Stimulated activated CD4-positive, alpha-beta T cell treated with anti-CD3 and anti-CD28 coated beads, Interleukin-12 subunit alpha, Interleukin-12 subunit beta, amount 100 ng/mL, for 24 hours (primary cell): ENCODE measurements around the gene HECA.
A peak's percentile ranks its signal among the peaks of the same experiment; 100 is the strongest.
"Not testable (repeated sequence)": the region's sequence is repeated elsewhere in the genome, so short reads cannot be mapped to it uniquely, and the experiment has no call there.

ENCODE experiments used
- DNase-seq, 2 experiments: peaks; one replicate each; pipeline ENCODE4 v3.0.0-alpha.2; 2020; ENCODE audit warnings: low read depth in 2 of 2

The HECA gene

GRCh38 chr6:139134817-139135577 lies at the start of gene HECA:
HECA (plus strand) TSS chr6:139135080; CDS start chr6:139135397, 317 bp downstream.
- DNase-seq, result peak; percentile 99

DNA sequence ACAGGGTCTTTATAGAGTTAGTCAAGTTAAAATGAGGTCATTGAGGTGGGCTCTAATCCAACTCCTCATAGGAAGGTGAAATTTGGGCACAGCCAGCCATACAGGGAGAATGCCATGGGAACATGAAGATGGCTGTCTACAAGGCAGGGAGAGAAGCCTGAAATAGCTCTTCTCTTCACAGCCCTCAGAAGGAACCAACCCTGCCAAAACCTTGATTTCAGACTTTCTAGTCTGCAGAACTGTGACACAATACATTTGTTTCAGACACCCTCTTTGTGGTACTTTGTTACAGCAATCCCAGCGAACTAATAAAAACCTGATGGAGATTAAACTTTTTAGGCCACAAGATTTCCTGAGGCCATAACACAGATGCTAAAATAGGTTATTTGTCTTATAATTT lies 43.1 kb upstream of the HECA start:
- DNase-seq, result no peak

DNA sequence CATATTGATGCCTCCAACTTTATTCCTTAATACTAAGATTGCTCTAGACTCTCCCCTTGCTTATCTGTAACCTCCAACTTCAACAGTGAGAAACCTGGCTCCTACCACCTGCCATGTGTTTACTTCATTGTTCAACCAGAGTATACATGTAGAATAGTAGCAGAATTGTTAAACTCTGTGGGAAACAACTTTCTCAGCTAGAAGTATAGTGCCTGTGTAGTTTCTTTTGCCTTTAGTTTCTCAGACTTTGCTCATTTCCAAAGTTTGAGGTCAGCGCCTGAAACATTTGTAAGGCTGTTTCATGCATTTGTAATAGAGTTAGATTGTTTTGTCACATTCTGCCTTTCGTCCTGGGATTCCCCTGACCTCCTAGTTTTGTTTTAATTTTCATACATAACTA lies 34.9 kb upstream of the HECA start:
- DNase-seq, result no peak

DNA sequence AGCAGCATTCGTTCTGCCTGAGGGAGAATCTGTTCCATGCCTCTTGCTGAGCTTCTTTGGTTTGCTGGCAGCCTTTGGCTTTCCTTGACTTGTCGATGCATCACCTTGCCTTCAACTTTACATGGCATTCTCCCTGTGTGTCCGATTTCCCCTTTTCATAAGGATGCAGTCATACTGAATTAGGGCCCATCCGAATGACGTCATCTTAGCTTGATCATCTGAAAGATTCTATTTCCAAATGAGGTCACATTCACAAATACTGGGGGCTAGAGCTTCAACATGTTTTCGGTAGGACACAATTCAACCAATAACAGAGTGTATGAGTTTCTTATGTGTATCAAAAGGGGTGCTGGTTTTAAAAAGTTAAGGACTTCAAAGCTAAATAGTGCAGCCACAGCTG lies 27.8 kb upstream of the HECA start:
- no peak for DNase-seq

DNA sequence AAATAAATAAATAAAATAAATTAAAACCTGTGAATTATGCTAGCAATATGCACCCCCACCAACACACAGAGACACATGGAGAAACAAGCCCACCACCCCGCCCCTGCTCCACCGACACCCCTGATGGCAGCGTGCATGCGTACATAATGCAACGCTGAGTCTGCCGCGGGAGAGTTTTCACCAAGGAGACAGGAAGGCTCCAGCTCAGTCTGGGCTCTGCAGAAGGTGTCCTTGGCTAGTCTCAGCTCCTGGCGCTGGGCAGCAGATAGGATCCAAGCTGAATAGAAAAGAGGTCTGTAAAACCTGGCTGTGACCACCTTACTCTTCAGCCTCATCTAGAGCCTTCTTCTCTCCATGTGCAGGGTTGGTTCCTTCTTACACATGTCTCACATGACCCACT lies 26.5 kb upstream of the HECA start:
- no peak for DNase-seq

DNA sequence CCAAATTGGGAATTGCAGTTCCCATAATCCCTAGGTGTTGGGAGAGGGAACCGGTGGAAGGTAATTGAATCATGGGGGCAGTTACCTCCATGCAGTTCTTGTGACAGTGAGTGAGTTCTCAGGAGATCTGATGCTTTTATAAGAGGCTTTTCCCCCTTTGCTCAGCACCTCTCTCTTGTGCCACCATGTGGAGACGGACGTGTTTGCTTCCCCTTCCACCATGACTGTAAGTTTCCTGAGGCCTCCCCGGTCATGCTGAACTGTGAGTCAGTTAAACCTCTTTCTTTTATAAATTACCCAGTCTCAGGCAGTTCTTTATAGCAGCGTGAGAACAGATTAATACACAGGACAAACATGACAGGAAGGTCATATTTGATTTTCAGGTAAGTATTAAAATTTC lies 25.3 kb upstream of the HECA start:
- DNase-seq, result no peak

GRCh38 chr6:139112146-139112545 lies 22.7 kb upstream of the HECA start:
- no peak for DNase-seq

GRCh38 chr6:139112561-139112960 lies 22.3 kb upstream of the HECA start:
- no peak for DNase-seq

GRCh38 chr6:139114746-139115145 lies 20.1 kb upstream of the HECA start:
- no peak for DNase-seq

GRCh38 chr6:139115989-139116758 lies 18.7 kb upstream of the HECA start:
- DNase-seq, result no peak

DNA sequence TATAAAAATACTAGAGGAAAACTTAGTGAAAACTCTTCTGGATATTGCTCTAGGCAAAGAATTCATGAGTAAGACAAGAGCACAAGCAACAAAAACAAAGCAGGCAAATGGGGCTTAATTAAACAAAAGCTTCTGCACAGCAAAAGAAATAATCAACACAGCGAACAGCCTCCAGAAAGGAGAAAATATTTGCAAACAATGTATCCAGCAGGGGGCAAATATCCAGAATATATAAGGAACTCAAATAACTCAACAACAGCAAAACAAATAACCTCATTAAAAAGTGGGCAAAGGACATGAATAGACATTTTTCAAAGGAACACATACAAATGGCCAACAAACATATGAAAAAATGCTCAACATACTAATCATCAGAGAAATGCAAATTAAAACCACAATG lies 17.1 kb upstream of the HECA start:
- no peak for DNase-seq

DNA sequence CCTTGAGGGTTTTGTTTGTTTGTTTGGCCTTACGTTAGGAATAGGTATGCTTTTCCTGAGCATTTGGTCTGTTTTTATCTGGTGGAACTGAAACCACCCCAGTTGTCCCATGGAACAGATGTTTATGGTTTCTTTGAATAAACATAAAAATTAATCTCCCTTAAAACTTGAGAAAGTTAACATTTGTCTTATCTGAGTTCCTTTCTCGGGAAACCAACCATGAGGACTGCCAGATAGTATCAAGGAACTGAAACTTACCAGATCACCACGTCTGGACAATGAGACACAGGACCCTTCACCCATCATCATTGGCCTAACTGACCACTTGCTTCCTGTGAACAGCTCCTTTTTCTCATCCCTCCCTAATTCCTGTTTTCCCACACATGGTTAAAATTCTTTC lies 15.3 kb upstream of the HECA start:
- DNase-seq, result no peak

DNA sequence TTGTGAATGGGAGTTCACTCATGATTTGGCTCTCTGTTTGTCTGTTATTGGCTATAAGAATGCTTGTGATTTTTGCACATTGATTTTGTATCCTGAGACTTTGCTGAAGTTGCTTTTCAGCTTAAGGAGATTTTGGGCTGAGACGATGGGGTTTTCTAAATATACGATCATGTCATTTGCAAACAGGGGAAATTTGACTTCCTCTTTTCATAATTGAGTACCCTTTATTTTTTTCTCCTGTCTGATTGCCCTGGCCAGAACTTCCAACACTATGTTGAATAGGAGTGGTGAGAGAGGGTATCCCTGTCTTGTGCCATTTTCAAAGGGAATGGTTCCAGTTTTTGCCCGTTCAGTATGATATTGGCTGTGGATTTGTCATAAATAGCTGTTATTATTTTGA lies 12.1 kb upstream of the HECA start:
- not testable (repeated sequence) for DNase-seq

DNA sequence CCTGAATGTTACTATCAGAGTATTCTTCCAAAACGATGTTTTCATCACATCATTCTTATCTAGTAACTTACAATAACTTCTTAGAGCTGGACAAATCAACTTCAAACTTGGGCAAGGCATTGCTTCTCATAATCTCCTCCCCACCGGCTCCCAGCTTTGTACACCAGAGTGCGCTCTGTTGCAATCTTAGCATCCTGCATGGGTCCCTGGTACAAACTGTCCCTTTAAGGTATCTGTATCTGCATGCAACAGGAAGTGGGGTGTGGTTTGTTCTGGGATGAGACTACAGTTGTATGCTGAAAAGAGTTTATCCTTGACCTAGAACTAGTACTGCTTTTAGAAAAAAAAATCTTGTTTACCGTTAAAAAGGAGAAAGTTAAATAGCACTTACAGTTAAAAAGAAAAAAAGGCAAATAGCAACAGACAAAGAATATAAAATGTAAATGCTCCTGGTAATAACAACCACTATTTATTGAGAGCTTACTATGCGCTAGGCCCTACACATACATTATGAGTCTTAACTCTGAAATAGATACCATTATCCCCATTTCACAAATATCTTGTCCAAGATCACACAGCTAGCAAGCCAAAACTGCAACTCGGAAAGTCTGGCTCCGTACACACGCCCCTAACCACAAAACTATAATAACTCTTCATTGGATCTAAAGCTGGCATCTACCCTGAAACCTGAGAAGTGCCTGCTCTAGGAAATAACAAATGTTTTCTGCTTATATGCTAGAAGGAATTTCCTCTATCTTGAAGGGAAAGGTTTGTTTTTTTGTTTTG lies 9.8 kb upstream of the HECA start:
- DNase-seq, result peak; percentile 56 to 69

GRCh38 chr6:139126255-139126654 lies 8.6 kb upstream of the HECA start:
- DNase-seq, result no peak

DNA sequence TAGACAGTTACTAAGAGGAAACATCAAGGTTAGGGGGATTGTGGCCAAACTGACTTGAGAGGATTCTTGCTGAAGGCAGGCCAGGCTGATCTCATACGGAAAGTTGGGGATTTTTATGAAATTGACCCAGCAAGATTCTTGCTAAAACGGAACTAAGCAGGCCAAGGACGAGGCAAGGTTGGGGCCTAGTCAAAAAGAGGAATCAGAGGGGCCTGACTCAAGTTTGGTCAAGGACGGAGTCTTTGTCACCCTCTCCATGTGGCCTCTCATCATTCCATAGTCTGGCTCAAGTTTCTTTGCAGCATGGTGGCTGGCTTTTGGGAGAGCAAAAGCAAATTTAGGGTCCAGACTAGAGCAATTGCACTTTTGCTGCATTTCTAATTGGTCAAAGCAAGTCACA lies 7.9 kb upstream of the HECA start:
- DNase-seq, result no peak

DNA sequence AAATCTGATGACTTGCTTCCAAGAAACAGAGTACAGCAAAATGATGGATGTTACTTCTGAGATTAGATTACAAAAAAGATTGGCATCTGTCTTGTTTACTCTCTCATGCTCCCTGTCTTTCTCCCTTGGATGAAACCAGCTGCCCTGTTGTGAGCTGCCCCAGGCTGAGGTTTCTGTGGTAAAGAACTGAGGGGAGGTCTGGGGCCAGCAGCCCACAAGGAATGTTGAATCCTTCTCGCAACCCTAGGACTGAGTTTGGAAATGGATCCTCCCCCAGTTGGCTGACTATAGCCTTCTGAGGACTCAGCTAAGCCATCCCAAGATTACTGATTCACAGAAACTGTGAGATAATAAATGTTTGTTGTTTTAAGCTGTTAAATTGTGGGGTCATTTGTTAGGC lies 5.6 kb upstream of the HECA start:
- DNase-seq, result no peak

DNA sequence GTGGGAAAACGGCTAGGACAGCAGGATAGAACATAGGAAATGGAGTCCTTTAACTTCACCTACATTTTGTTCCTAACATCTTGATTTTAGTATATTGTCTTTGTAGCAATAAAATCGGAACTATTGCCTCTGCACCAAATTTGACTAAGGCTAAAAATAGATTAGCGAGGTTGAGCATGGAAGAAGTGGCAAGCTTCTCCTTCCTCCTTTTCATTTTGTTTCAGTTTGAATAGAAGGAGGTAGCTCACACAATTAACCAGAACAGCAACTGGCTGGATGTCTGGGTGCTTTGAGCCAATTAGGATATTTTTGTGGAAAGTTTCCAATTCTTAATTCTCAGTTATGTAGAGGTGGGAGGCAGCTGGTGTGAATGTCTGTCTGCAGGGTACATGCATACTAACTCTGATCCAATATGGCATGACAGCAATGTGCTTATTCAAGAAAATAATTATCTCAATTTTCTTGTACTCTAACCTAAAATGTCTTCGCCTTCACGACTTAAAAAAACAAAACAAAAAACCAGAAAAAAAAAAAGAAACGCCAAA lies 3.1 kb upstream of the HECA start:
- no peak for DNase-seq

DNA sequence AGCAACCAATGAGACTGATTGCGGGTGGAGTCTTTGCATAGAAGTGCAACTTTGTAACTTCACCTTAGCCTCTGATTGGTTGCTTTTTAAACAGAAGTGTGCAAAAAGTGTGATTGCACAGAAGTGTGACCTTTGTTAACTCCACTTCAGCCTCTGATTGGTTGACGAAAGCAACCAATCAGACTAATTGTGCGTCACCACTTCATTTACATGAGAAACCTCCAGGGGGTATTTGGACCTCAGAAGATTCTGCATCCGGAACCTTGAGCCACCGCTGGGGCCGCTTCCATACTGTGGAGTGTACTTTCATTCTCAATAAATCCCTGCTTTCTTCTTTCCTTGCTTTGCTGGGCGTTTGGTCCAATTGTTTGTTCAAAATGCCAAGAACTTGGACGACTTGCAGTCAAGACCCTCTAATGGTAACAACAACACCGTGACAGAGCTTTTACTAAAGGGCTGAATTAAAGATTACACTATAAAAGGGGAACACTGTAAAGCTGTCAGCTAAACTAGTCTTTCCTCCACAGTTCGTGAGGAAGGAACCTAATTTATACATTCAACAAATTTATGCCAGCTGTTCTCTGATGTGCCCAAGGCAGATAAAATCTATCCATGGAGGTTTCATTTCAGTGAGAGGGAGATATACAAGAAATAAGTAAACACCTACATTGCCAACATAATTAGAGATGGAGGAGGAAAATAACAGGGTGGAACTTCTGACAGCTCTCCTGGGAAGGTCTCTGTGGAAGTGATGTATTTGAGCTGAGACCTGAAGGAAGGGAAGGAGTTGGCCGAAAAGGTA lies 1.4 kb upstream of the HECA start:
- DNase-seq, result no peak

DNA sequence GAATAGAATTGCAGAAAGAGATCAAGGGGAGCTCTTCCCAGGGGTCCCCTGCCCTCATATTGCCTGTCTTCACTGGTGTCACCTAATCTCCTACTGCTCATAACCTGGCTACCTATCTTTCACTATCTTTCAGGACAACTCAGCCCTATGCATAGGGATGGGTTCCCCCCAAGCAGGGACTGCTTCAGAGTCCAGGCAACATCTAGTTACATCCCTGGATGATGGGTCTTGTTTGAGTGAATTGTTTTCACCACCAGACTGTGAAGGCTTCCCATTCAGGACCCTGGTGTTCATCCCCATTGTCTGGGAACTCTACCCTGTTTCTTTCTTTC lies 850 bp upstream of the HECA start:
- no peak for DNase-seq
